Thyroid gland (tissue), 4 donors: ENCODE results near the gene C17orf107. TPM values are rescaled to one million over a fixed set of nuclear protein-coding genes. Genes with fewer than 3 reads are reported as not detected.

Experiments used
- DNase-seq, 2 donors: peaks; one replicate each; pipeline ENCODE4 v3.0.0-alpha.2; 2019
- H3K27ac ChIP-seq, 3 donors: fragments of 200-600 bp; sonication (generic); 1 replicate in 2 of 3; 2 replicates in 1 of 3; pipeline ENCODE4 v1.5.1; 2016 to 2019; ENCODE audit warnings: mild to moderate bottlenecking in 1 of 3, moderate library complexity in 1 of 3
- H3K27me3 ChIP-seq: fragments of 200-600 bp; sonication (generic); one replicate; pipeline ENCODE4 v1.5.1; 2019
- H3K36me3 ChIP-seq, 2 donors: fragments of 200-600 bp; sonication (generic); one replicate each; pipeline ENCODE4 v1.5.1; 2016 to 2019
- H3K4me1 ChIP-seq, 2 donors: fragments of 200-600 bp; sonication (generic); one replicate each; pipeline ENCODE4 v1.5.1; 2017 to 2019
- H3K4me3 ChIP-seq, 3 donors: fragments of 200-600 bp; sonication (generic); replicated peaks in 1 of 3; 1 replicate in 2 of 3; 2 replicates in 1 of 3; pipeline ENCODE4 v1.5.1; 2016; ENCODE audit warnings: mild to moderate bottlenecking in 1 of 3
- H3K9me3 ChIP-seq: fragments of 200-600 bp; sonication (generic); one replicate; pipeline ENCODE4 v1.5.1; 2017
- CTCF ChIP-seq, 6 experiments: fragments of 200-600 bp in 3 of 6; fragments of 450-650 bp in 3 of 6; sonication (generic) in 3 of 6; IDR thresholded peaks; one replicate each; pipeline ENCODE4 v1.5.1; 2016 to 2019; ENCODE audit warnings: antibody characterized with exemption in 6 of 6, mild to moderate bottlenecking in 2 of 6, inconsistent platforms in 1 of 6, moderate library complexity in 1 of 6
- POLR2A ChIP-seq, 2 donors: fragments of 450-650 bp; IDR thresholded peaks; one replicate each; pipeline ENCODE4 v1.6.1; 2017; ENCODE audit warnings: antibody characterized with exemption in 2 of 2, mild to moderate bottlenecking in 2 of 2, moderate library complexity in 1 of 2
- WGBS, 2 donors: methylation state at CpG; one replicate each; pipeline ENCODE4 v1.1.5; 2017; 5-methylcytosine and 5-hydroxymethylcytosine counted together
- intact Hi-C: fragments of 100-400 bp; cut with DNase I; formaldehyde crosslinking; loops from one replicate; pipeline ENCODE4 v1.15.1; 2023
- total RNA-seq, 4 donors: library from RNA; depleted of rRNA; stranded (reverse); fragments of >200 nt; gene quantifications; one replicate each; pipeline ENCODE4 v1.2.3, GENCODE V29; 2016

The C17orf107 gene
- total RNA-seq, 4 donors from 2014 or later = 0.33 to 1.9 (median 1.3) TPM

- peaks cover 0 to 7% of the 10 kb centered on the region in 2 donors for H3K36me3 ChIP-seq
- intact Hi-C loops = no loop called here
Observed at GRCh38 chr17:4877089-4877488, 22.2 kb upstream of the C17orf107 start.

GRCh38 chr17:4879601-4880000 is 19.7 kb upstream of the C17orf107 start:
- Histone ChIP-seq H3K4me1 (no peaks in the 10 kb centered on the region), H3K27ac (no peak overlapping the region), H3K9me3 (no peaks in the 10 kb centered on the region), H3K4me3 (no peak overlapping the region), H3K36me3 (peaks cover 6 to 11% of the 10 kb centered on the region in 2 donors), H3K27me3 (no peaks in the 10 kb centered on the region)
- no peak for DNase-seq
- WGBS, 2 donors = 86 to 88% methylated on average over 4 of the region's 4 CpGs
- intact Hi-C loops = no loop called here
- TF ChIP-seq CTCF (IDR thresholded peaks at IDR 0.05) (no peak), POLR2A (IDR thresholded peaks at IDR 0.05) (no peak)

More at GRCh38 chr17:4877089-4877488, 22.2 kb upstream of the C17orf107 start:
- WGBS, 2 donors = 75 to 85% methylated on average over 5 of the region's 5 CpGs
- Histone ChIP-seq H3K27me3 (no peaks in the 10 kb centered on the region), H3K4me3 (no peak overlapping the region), H3K27ac (no peak overlapping the region), H3K4me1 (no peaks in the 10 kb centered on the region), H3K9me3 (no peaks in the 10 kb centered on the region)
- TF ChIP-seq POLR2A (IDR thresholded peaks at IDR 0.05) = no peak
- TF ChIP-seq CTCF (IDR thresholded peaks at IDR 0.05) = no peak
- DNase-seq = no peak

GRCh38 chr17:4880857-4881256 is 18.5 kb upstream of the C17orf107 start:
- 90 to 96% methylated on average over 15 of the region's 15 CpGs for WGBS, 2 donors
- H3K9me3 ChIP-seq = no peaks in the 10 kb centered on the region

GRCh38 chr17:4881761-4882555 is 17.4 kb upstream of the C17orf107 start:
- Histone ChIP-seq H3K36me3 (peaks cover 26 to 29% of the 10 kb centered on the region in 2 donors), H3K4me3 (no peak overlapping the region), H3K27ac (no peak overlapping the region), H3K27me3 (no peaks in the 10 kb centered on the region), H3K4me1 (no peaks in the 10 kb centered on the region), H3K9me3 (no peaks in the 10 kb centered on the region)
- intact Hi-C loops = no loop called here
- WGBS, 2 donors = 38 to 52% methylated on average over 4 to 9 of the region's 9 CpGs
- DNase-seq = peak; percentile 70 to 73
- peak; percentile 32 to 80 (median 64) for TF ChIP-seq CTCF (IDR thresholded peaks at IDR 0.05)
- TF ChIP-seq POLR2A (IDR thresholded peaks at IDR 0.05) = no peak

More at GRCh38 chr17:4880857-4881256, 18.5 kb upstream of the C17orf107 start:
- Histone ChIP-seq H3K27me3 (no peaks in the 10 kb centered on the region), H3K36me3 (peaks cover 16 to 18% of the 10 kb centered on the region in 2 donors), H3K4me1 (no peaks in the 10 kb centered on the region), H3K4me3 (no peak overlapping the region), H3K27ac (no peak overlapping the region)
- intact Hi-C loops = no loop called here
- no peak for DNase-seq
- TF ChIP-seq CTCF (IDR thresholded peaks at IDR 0.05) (no peak), POLR2A (IDR thresholded peaks at IDR 0.05) (no peak)

- intact Hi-C loops = no loop called here
- 95 to 100% methylated on average over 3 to 4 of the region's 4 CpGs for WGBS, 2 donors
- TF ChIP-seq POLR2A (IDR thresholded peaks at IDR 0.05) (no peak), CTCF (IDR thresholded peaks at IDR 0.05) (no peak)
Observed at GRCh38 chr17:4884489-4884888, 14.8 kb upstream of the C17orf107 start.

More at GRCh38 chr17:4884489-4884888, 14.8 kb upstream of the C17orf107 start:
- Histone ChIP-seq H3K4me3 (no peak overlapping the region), H3K27ac (no peak overlapping the region), H3K9me3 (no peaks in the 10 kb centered on the region), H3K36me3 (peaks cover 34 to 36% of the 10 kb centered on the region in 2 donors), H3K4me1 (no peaks in the 10 kb centered on the region), H3K27me3 (no peaks in the 10 kb centered on the region)
- DNase-seq = no peak
